Retina (tissue), 1 donor: ENCODE data around the gene NOP14.
"Not testable (repeated sequence)": the region's sequence is repeated elsewhere in the genome, so short reads cannot be mapped to it uniquely, and the experiment has no call there.

Source experiments
- DNase-seq: peaks from one replicate; pipeline ENCODE4 v3.0.0-alpha.2; 2016

The NOP14 gene

GRCh38 chr4:2961421-2961810, 1.8 kb downstream of the NOP14 start:
- peak; percentile 17 for DNase-seq

- DNase-seq = not testable (repeated sequence)
Measured at GRCh38 chr4:2960450-2960849, 2.8 kb downstream of the NOP14 start.

DNA sequence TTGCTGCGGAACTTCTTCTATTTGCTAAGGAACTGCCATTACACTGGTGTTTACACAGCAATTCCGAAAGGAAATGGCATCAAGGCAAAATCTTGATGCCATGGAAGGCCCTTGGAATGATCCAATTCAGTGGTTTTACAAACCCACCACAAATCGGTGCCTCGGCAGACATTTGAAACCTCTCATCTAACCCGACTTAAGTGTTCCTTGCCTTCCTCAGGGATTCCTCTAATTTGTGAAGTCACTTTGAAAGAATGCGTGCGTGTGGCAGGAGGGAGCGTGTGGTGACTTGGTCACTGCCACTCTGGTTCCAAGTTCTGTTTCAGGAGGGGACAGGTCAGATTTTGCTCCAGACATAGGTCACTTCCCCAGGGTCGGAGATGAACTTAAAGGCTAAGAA, 4.8 kb downstream of the NOP14 start:
- no peak for DNase-seq

DNA sequence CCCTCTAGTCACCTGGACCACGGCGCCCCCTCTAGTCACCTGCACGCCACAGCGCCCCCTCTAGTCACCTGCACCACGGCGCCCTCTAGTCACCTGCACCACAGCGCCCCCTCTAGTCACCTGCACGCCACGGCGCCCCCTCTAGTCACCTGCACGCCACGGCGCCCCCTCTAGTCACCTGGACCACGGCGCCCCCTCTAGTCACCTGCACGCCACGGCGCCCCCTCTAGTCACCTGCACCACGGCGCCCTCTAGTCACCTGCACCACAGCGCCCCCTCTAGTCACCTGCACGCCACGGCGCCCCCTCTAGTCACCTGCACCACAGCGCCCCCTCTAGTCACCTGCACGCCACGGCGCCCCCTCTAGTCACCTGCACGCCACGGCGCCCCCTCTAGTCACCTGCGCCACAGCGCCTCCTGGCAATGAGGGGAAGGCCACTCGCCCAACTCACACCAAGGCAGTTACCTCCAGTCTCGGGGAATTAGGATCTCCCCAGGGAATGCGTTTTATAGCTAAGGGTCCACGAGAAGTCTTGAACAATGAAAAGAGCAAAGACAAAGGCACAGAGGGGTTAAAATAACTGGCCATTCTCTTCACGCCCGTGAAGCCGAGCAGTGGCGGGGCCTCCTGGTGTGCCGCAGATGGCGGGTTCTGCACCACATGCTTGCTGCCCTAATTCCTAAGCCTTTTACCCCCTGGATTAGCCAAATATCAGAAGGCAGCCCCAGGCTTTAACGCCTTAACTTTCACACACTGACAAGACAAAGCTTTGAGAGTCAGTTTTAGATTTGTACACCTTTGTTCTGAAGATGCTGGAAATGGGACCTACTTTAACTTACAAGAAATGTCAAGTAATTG, 7.8 kb downstream of the NOP14 start:
- not testable (repeated sequence) for DNase-seq

GRCh38 chr4:2954358-2955185, 8.6 kb downstream of the NOP14 start:
- DNase-seq = no peak

- DNase-seq = no peak
Measured at GRCh38 chr4:2953496-2953895, 9.7 kb downstream of the NOP14 start.

- DNase-seq = no peak
Measured at GRCh38 chr4:2950221-2950989, 12.8 kb downstream of the NOP14 start.

- DNase-seq = no peak
Measured at GRCh38 chr4:2949782-2950125, 13.5 kb downstream of the NOP14 start.

DNA sequence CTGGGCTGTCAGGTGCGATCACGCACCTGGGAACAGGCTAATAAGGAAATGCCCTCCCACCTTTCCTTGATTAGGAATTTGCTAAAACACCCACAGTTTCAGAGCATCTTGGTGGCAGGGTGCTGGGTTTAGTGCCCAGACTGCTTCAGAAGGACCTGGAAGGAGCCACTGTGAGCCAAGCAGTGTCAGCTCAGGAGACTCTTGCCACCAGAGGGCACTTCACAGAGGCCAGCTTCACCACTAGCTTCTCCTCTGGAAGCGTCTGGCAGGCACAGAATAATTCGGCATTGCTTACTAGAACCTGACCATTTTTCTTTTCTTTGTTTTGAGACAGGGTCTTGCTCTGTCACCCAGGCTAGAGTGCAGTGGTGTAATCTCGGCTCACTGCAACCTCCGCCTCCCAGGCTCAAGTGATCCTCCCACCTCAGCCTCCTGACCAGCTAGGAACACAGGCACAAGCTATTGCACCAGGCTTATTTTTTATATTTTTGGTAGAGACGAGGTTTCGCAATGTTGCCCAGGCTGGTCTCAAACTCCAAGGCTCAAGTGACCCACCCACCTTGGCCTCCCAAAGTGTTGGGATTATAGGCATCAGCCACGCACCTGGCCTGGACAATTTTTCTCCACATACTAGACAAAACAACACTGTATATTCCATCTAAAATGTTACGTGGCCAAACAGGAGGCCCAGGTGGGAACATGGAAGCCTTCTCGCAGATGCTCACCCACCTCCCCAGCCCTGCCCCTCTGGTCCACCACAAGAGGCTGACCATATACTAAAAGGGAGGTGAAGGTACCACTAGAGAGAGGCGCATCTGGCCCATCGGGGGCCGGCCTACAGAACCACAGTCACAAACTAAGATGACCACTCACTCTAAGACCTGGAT, 14.1 kb downstream of the NOP14 start:
- no peak for DNase-seq

DNA sequence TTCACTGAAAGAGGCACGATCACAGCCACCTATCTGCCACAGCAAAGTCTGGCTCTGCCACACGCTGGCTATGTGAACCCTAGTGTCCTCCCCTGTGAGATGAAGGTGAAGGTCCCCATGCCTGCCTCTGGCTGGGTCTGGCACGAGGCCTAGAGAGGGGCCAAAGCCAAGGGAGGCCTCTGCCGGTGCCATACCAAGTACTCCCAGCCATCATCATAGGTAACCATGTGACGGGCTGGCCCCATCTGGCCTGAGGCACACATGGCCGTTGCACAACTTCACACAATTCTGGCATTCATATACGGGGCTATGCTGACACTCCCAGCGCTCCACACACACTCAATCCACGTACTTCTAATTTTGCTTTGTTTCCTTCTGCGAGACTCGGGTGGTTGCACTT, 15.3 kb downstream of the NOP14 start:
- DNase-seq = no peak

DNA sequence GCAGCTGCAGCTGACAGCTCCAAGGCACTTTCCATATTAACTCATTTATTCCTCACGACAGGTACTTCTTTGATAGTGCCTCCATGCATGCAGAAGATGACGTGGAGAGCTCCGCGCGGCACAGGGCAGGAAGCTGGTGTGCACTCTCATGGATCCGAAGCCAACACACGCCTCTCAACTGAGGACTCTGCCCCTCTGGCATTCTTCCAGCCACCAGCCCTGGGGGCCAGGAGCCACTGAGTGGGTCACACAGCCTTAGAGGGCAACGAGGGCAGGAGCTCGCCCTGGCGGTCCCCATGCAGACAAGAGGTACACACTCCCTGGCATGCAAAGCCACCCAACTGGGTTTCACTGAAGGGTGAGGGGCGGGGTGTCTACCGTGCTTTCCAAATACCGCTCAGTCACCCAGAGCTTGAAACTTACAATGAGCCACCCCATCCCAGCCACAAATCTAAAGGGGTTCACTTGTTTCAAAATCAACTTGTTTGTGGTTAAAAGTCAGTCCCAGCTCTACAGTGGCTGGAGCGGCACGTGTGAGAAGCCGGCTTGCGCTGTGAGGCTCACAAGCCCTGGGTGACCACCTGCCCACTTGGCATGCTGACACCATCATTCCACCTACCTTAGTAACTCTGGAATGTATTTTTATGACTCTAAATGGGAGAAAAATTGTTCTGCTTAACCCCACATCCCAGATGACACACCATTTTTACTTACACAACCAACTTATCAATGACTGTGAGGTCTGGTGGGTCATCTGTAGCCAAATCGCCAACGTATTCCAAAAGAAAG, 16.2 kb downstream of the NOP14 start:
- no peak for DNase-seq

DNA sequence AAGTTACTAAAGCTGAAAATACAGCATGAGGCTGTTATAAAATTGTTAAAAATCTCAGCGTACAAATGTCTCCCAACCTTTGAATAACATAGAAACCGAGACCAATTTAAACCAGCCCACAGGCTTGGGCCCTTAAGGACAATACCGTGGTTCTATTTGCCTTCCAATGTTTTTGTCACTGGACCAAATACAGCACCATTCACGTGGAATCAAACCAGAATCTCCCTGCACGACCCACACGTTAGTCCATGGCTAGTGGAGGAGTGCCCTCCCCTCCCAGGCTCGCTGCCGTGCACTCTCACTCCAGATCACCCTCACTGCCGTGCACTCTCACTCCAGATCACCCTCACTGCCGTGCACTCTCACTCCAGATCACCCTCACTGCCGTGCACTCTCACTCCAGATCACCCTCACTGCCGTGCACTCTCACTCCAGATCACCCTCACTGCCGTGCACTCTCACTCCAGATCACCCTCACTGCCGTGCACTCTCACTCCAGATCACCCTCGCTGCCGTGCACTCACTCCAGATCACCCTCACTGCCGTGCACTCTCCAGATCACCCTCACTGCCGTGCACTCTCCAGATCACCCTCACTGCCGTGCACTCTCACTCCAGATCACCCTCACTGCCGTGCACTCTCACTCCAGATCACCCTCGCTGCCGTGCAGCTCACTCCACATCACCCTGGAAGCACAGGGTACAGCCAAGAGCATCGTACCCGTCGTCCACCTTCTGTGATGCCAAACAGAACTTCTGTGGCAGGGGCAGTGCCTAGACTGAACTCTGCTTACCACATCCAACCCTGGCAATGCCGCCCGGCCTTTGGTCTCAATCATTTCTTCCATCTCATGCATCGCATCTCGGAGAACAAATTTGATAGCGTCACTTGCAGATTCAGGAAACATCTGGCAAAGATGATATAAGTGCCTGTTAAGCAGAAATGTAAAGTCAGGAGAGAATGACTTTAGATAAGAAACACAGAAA, 17.3 kb downstream of the NOP14 start:
- DNase-seq = not testable (repeated sequence)

DNA sequence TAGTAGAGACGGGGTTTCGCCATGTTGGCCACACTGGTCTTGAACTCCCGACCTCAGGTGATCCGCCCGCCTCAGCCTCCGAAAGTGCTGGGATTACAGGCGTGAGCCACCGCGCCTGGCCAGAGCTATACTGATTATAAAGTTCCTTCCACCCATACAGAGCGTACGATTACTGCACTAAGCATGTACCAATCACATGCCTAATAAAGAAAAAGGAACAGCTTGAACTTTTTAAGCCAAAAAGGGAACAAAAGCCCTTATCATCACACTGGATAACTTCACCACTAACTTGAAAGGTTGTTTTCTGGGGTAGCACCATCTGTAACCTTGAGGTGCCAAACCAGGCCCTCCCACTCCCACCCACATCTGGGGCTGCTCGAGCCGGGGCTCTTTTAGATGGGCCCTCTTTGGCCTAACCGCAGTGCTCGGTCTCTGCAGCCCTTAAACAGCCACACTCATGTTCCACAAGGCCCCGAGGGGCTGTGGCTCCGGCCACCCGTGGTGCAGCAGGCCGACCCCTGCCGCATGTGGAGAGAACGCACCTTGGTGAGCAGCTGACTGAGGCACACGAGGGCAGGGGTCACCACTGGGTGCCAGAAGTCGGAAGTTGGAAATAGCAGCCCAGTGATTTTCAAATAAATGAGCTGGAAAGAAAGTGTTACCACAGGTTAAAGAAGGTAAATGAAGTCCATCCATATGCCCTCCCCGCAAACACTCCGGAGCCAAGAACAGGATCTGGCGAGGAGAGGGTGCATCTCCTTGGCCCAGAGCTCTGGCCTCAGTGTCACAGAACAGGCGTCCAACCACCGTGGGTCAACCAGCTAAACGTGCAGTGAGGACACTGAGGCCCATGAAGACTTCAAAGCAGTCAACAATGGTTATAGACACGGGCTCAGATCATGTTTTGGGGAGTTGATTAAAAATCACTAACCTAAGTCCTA, 18.4 kb downstream of the NOP14 start:
- no peak for DNase-seq

GRCh38 chr4:2944091-2944482, 19.1 kb downstream of the NOP14 start:
- no peak for DNase-seq

GRCh38 chr4:2943364-2944090, 19.7 kb downstream of the NOP14 start:
- no peak for DNase-seq

DNA sequence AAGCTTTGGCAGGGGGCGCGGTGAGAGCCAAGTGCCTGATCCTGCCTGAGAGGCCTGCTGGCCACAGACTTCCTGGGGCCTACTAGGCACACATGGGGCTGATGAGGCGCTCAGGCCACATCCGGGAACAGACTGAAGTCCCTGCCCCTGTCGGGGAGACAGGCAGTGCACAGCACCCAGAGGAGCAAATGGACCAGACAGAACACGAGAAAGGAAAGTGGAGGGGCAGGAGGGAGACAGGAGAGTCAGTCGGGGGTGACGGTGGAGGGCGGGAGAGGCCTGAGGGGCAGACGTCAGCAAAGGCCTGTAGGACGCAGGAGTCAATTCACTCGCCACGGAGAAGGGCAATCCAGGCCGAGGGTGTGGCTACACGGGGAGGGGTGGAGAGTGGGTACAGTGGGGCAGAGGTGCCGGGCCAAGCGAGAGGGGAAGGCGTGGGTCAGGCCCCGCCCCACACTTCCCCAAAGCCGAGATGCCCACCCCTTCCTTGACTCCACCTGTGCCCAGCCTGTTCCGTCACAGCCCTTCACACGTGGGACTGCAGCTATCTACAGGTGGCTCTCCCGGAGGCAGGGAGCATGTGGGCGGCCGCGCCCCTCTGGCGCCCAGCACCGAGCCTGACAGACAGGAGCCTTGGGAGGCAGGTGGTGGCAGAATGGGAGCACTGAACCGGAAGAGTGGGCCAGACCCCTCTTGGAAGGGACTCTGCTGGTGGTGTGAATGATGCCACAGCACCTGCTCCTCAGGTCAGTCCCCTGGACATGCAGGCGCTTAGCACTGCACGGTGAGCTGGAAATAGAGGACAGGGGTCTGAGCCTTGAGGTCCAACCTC, 20.5 kb downstream of the NOP14 start:
- DNase-seq = no peak

- no peak for DNase-seq
Measured at GRCh38 chr4:2942037-2942531, 21.1 kb downstream of the NOP14 start.
